ENCODE results near the gene MTCL1.

Gene MTCL1

DNA sequence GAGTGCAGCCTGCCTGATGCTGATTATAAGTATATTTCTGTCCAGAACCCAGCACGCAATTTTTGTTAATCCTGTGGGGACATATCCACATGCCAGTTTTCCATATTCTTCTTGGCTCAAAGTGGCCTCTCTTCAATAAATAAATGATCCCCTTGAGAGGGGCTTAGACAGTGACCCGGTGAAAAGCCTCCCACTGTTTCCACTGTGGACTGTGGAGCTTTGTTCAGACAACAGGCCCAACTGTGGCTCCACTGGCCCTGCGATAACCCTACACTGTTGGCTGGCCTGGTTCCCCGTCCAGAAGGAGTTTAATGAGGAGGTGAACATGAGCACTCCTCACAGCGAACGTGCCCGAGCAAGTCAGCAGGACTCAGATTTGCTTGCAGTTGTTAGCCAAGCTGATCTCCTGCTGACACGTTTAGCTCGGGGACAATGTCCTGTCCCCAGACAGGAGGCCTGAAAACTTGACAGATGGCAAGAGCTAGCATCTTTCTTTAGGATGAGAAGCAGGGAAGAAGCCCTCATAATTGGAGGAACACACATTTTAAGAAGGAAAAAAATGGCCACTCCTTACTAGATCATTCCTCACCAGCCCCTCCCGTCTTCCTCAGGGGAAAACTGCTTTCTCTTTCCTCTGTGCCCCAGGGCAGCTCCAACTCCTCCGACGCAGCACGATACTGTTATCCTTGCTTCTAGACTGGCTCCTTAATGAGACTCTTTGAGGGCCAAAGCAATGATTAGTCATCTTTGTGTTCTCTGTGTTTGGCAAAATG is 20.0 kb upstream of the MTCL1 start:
- DNase-seq (ENCODE audit: low read depth, low spot score): no peak
- ChIA-PET POLR2A (no interaction called here), CTCF (interaction anchor here (1.0 to 5.0 kb wide), 5 partner anchors 8 to 302 kb away, joined by 3 to 71 read pairs (median 6); no protein-coding TSS in a partner anchor)
- no peak overlapping the region for H3K4me3 ChIP-seq (ENCODE audit: low read depth, low read length)
- TF ChIP-seq, protein P1, sequence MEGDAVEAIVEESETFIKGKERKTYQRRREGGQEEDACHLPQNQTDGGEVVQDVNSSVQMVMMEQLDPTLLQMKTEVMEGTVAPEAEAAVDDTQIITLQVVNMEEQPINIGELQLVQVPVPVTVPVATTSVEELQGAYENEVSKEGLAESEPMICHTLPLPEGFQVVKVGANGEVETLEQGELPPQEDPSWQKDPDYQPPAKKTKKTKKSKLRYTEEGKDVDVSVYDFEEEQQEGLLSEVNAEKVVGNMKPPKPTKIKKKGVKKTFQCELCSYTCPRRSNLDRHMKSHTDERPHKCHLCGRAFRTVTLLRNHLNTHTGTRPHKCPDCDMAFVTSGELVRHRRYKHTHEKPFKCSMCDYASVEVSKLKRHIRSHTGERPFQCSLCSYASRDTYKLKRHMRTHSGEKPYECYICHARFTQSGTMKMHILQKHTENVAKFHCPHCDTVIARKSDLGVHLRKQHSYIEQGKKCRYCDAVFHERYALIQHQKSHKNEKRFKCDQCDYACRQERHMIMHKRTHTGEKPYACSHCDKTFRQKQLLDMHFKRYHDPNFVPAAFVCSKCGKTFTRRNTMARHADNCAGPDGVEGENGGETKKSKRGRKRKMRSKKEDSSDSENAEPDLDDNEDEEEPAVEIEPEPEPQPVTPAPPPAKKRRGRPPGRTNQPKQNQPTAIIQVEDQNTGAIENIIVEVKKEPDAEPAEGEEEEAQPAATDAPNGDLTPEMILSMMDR (IDR thresholded peaks at IDR 0.05; ENCODE audit: insufficient read depth, low read length, missing control alignments): no peak

DNA sequence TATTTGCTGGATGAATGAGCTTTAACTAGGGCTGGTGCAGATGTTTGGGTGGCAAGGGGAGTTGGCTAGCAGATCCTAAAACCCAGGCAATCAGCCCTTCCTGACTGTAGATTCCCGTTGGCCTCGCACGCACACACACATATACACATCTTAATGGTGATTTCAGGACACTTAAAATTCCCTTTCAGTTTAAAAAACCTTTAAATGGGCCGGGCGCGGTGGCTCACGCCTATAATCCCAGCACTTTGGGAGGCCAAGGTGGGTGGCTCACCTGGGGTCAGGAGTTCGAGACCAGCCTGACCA is 19.5 kb upstream of the MTCL1 start:
- POLR2A ChIA-PET: no interaction called here
- CTCF ChIA-PET: interaction anchor here (1.1 to 5.0 kb wide), 4 partner anchors 9 to 306 kb away, joined by 3 to 71 read pairs (median 4); no protein-coding TSS in a partner anchor
- TF ChIP-seq, protein P1 (IDR thresholded peaks at IDR 0.05; ENCODE audit: insufficient read depth, low read length, missing control alignments): no peak

GRCh38 chr18:8686611-8687010 is 18.7 kb upstream of the MTCL1 start:
- TF ChIP-seq, protein P1 (IDR thresholded peaks at IDR 0.05; ENCODE audit: insufficient read depth, low read length, missing control alignments): no peak
- CTCF ChIA-PET: interaction anchor here (0.7 to 5.0 kb wide), 6 partner anchors 9 to 305 kb away, joined by 3 to 71 read pairs (median 5); no protein-coding TSS in a partner anchor
- no peak overlapping the region for H3K4me3 ChIP-seq (ENCODE audit: low read depth, low read length)
- POLR2A ChIA-PET: no interaction called here
- DNase-seq (ENCODE audit: low read depth, low spot score): no peak

More for the DNA sequence above, 19.5 kb upstream of the MTCL1 start:
- DNase-seq (ENCODE audit: low read depth, low spot score): no peak
- no peak overlapping the region for H3K4me3 ChIP-seq (ENCODE audit: low read depth, low read length)

- no peak overlapping the region for H3K4me3 ChIP-seq (ENCODE audit: low read depth, low read length)
- no peak for DNase-seq (ENCODE audit: low read depth, low spot score)
- POLR2A ChIA-PET: no interaction called here
- CTCF ChIA-PET: interaction anchor here (0.6 to 5.0 kb wide), 4 partner anchors 8 to 311 kb away, joined by 3 to 71 read pairs (median 5); no protein-coding TSS in a partner anchor
- TF ChIP-seq, protein P1 (IDR thresholded peaks at IDR 0.05; ENCODE audit: insufficient read depth, low read length, missing control alignments): no peak
These were observed 17.0 kb upstream of the MTCL1 start for GRCh38 chr18:8688216-8688800.

GRCh38 chr18:8688816-8689215 is 16.5 kb upstream of the MTCL1 start:
- ChIA-PET POLR2A (no interaction called here), CTCF (interaction anchor here (0.6 to 5.0 kb wide), 6 partner anchors 7 to 369 kb away, joined by 3 to 71 read pairs (median 4); no protein-coding TSS in a partner anchor)
- no peak for DNase-seq (ENCODE audit: low read depth, low spot score)
- no peak overlapping the region for H3K4me3 ChIP-seq (ENCODE audit: low read depth, low read length)
- TF ChIP-seq, protein P1 (IDR thresholded peaks at IDR 0.05; ENCODE audit: insufficient read depth, low read length, missing control alignments): no peak

- TF ChIP-seq, protein P1 (IDR thresholded peaks at IDR 0.05; ENCODE audit: insufficient read depth, low read length, missing control alignments): no peak
- H3K4me3 ChIP-seq (ENCODE audit: low read depth, low read length): no peak overlapping the region
- CTCF ChIA-PET: interaction anchor here (1.0 to 2.0 kb wide), 3 partner anchors 9 to 294 kb away, joined by 3 to 6 read pairs (median 3); no protein-coding TSS in a partner anchor
- DNase-seq (ENCODE audit: low read depth, low spot score): no peak
- POLR2A ChIA-PET: no interaction called here
These were observed 15.8 kb upstream of the MTCL1 start for GRCh38 chr18:8689517-8689916.
